Measurements from ENCODE around the gene RPL18.
"Not testable (repeated sequence)": the region's sequence is repeated elsewhere in the genome, so short reads cannot be mapped to it uniquely, and the experiment has no call there.

- not testable (repeated sequence) for TF ChIP-seq POLR2A, CTCF, EP300, POLR2AphosphoS5 (IDR thresholded peaks at IDR 0.05)
These were observed 13.3 kb upstream of the RPL18 start for GRCh38 chr19:48632286-48632685.
